ENCODE measurements around the gene DPH1.

GRCh38 chr17:2070241-2071023, 40.5 kb downstream of the DPH1 start:
- no peak for TF ChIP-seq CTCF (IDR thresholded peaks at IDR 0.05)
- TF ChIP-seq POLR2A (IDR thresholded peaks at IDR 0.05), result no peak
